Hematopoietic multipotent progenitor cell (in vitro differentiated cells): ENCODE data around the gene REG1A. TPM values are rescaled to one million over a fixed set of nuclear protein-coding genes. Genes with fewer than 3 reads are reported as not detected.
A peak's percentile ranks its signal among the peaks of the same experiment; 100 is the strongest.

Experiments used
- DNase-seq, 3 donors: peaks; one replicate each; pipeline ENCODE4 v3.0.0-alpha.2; 2011 to 2015; ENCODE audit warnings: low read depth in 2 of 3, low spot score in 2 of 3
- total RNA-seq: library from RNA; depleted of rRNA; stranded (reverse); fragments of >200 nt; gene quantifications from one replicate; pipeline ENCODE4 v1.2.3, GENCODE V29; 2012

REG1A gene
- not detected for total RNA-seq

GRCh38 chr2:79120194-79120713 lies at the start of gene REG1A:
Gene REG1A, plus strand, starts transcription at chr2:79120488. Its CDS starts 374 bp downstream, at chr2:79120862.
- no peak for DNase-seq

GRCh38 chr2:79071078-79071477 lies 49.2 kb upstream of the REG1A start:
- DNase-seq: no peak

- no peak for DNase-seq
Observed at GRCh38 chr2:79082987-79083386, 37.3 kb upstream of the REG1A start.

- DNase-seq: peak in 2 of 3 donors; percentile 56 to 90
Observed at GRCh38 chr2:79083597-79084251, 36.6 kb upstream of the REG1A start.

- no peak for DNase-seq
Observed at GRCh38 chr2:79084495-79085135, 35.7 kb upstream of the REG1A start.

GRCh38 chr2:79085382-79085781 lies 34.9 kb upstream of the REG1A start:
- no peak for DNase-seq

GRCh38 chr2:79086255-79086654 lies 34.0 kb upstream of the REG1A start:
- DNase-seq: no peak

GRCh38 chr2:79087785-79088364 lies 32.4 kb upstream of the REG1A start, which contains the start of gene REG1B:
Gene REG1B, minus strand, starts transcription at chr2:79087993. Its CDS starts 381 bp downstream, at chr2:79087612.
- DNase-seq: no peak

- DNase-seq: no peak
Observed at GRCh38 chr2:79090693-79091092, 29.6 kb upstream of the REG1A start.

GRCh38 chr2:79097843-79098242 lies 22.4 kb upstream of the REG1A start:
- no peak for DNase-seq

- DNase-seq: peak in 1 of 3 donors; percentile 15
Observed at GRCh38 chr2:79099140-79099686, 21.1 kb upstream of the REG1A start.

- DNase-seq: peak in 1 of 3 donors; percentile 41
Observed at GRCh38 chr2:79100285-79100684, 20.0 kb upstream of the REG1A start.

- DNase-seq: no peak
Observed at GRCh38 chr2:79101024-79101423, 19.3 kb upstream of the REG1A start.

- no peak for DNase-seq
Observed at GRCh38 chr2:79103214-79103613, 17.1 kb upstream of the REG1A start.

GRCh38 chr2:79105259-79105658 lies 15.0 kb upstream of the REG1A start:
- DNase-seq: no peak

- no peak for DNase-seq
Observed at GRCh38 chr2:79112269-79112668, 8.0 kb upstream of the REG1A start.

GRCh38 chr2:79114797-79115494 lies 5.3 kb upstream of the REG1A start:
- no peak for DNase-seq

GRCh38 chr2:79116997-79117928 lies 3.0 kb upstream of the REG1A start:
- DNase-seq: no peak

GRCh38 chr2:79122676-79123075 lies 2.4 kb downstream of the REG1A start:
- no peak for DNase-seq
